NCI-H2227 (cell line): Measurements from ENCODE around the gene KIF12.
"Not testable (repeated sequence)": the region's sequence is repeated elsewhere in the genome, so short reads cannot be mapped to it uniquely, and the experiment has no call there.

Experiments used
- DNase-seq: peaks from one replicate; lab custom pipeline; 2025; ENCODE audit not compliant: unreplicated experiment; lab: John Stamatoyannopoulos, UW

Gene KIF12

GRCh38 chr9:114049441-114050225 is 49.5 kb downstream of the KIF12 start:
- DNase-seq: no peak

- no peak for DNase-seq
Observed at GRCh38 chr9:114048533-114049415, 50.3 kb downstream of the KIF12 start.

GRCh38 chr9:114047717-114048116 is 51.4 kb downstream of the KIF12 start:
- no peak for DNase-seq

GRCh38 chr9:114046875-114047274 is 52.2 kb downstream of the KIF12 start:
- DNase-seq: no peak

GRCh38 chr9:114046237-114046755 is 52.8 kb downstream of the KIF12 start:
- DNase-seq: no peak

GRCh38 chr9:114043660-114044059 is 55.4 kb downstream of the KIF12 start:
- not testable (repeated sequence) for DNase-seq
